SK-N-SH treated with all-trans-retinoic acid at 6 μM for 48 hours (cell line): Measurements from ENCODE around the gene CLEC2B.

Source experiments
- ARNTL ChIP-seq: fragments of 450-650 bp; formaldehyde crosslinking; IDR thresholded peaks from 2 replicates; pipeline ENCODE4 v1.5.0; 2020; ENCODE audit warnings: low read depth, mild to moderate bottlenecking, moderate library complexity, borderline replicate concordance
- CSRNP3 ChIP-seq: fragments of 250-450 bp; sonication (Bioruptor Pico); IDR thresholded peaks from 2 replicates; pipeline ENCODE4 v1.5.1; 2021; ENCODE audit warnings: mild to moderate bottlenecking, moderate library complexity
- OSR1 ChIP-seq: fragments of 250-450 bp; sonication (Bioruptor Pico); IDR thresholded peaks from 2 replicates; pipeline ENCODE4 v1.8.0; 2022; ENCODE audit warnings: moderate library complexity, mild to moderate bottlenecking, inconsistent platforms
- RARB ChIP-seq: fragments of 250-450 bp; sonication (Bioruptor Pico); IDR thresholded peaks from 2 replicates; pipeline ENCODE4 v1.8.0; 2021; ENCODE audit warnings: mild to moderate bottlenecking, moderate library complexity
- TF ChIP-seq, protein P1 (sequence below): fragments of 250-450 bp; sonication (Bioruptor Pico); IDR thresholded peaks from 2 replicates; pipeline ENCODE4 v1.5.1; 2020; ENCODE audit warnings: low read depth, mild to moderate bottlenecking, moderate library complexity
- TF ChIP-seq, protein P2 (sequence below): fragments of 250-450 bp; sonication (Bioruptor Pico); IDR thresholded peaks from 2 replicates; pipeline ENCODE4 v1.8.0; 2020; ENCODE audit warnings: mild to moderate bottlenecking, moderate library complexity, borderline replicate concordance

GRCh38 chr12:9881988-9882387, 12.8 kb upstream of the CLEC2B start:
- no peak for TF ChIP-seq ARNTL (CRISPR knock-in tag)
- TF ChIP-seq, protein P1, sequence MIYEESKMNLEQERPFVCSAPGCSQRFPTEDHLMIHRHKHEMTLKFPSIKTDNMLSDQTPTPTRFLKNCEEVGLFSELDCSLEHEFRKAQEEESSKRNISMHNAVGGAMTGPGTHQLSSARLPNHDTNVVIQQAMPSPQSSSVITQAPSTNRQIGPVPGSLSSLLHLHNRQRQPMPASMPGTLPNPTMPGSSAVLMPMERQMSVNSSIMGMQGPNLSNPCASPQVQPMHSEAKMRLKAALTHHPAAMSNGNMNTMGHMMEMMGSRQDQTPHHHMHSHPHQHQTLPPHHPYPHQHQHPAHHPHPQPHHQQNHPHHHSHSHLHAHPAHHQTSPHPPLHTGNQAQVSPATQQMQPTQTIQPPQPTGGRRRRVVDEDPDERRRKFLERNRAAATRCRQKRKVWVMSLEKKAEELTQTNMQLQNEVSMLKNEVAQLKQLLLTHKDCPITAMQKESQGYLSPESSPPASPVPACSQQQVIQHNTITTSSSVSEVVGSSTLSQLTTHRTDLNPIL (CRISPR knock-in tag): no peak
- TF ChIP-seq, protein P2, sequence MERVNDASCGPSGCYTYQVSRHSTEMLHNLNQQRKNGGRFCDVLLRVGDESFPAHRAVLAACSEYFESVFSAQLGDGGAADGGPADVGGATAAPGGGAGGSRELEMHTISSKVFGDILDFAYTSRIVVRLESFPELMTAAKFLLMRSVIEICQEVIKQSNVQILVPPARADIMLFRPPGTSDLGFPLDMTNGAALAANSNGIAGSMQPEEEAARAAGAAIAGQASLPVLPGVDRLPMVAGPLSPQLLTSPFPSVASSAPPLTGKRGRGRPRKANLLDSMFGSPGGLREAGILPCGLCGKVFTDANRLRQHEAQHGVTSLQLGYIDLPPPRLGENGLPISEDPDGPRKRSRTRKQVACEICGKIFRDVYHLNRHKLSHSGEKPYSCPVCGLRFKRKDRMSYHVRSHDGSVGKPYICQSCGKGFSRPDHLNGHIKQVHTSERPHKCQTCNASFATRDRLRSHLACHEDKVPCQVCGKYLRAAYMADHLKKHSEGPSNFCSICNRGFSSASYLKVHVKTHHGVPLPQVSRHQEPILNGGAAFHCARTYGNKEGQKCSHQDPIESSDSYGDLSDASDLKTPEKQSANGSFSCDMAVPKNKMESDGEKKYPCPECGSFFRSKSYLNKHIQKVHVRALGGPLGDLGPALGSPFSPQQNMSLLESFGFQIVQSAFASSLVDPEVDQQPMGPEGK: no peak
- TF ChIP-seq OSR1 (CRISPR knock-in tag): no peak
- no peak for TF ChIP-seq CSRNP3 (CRISPR knock-in tag)
- no peak for TF ChIP-seq RARB (CRISPR knock-in tag)
